B cell (primary cell): ENCODE measurements around the gene SH3D19. TPM values are rescaled to one million over a fixed set of nuclear protein-coding genes. Genes with fewer than 3 reads are reported as not detected.

Experiments used
- ATAC-seq: fragments of 200-7000 bp; cut with Tn5 transposase; one replicate; pipeline ENCODE4 v1.10.0; 2021; ENCODE audit warnings: low read depth, mild to moderate bottlenecking, moderate number of reproducible peaks, moderate library complexity
- CTCF ChIA-PET: fragments of 350-600 bp; sonication (Branson Sonifier 250); formaldehyde crosslinking; loops from one replicate; lab custom pipeline; 2021; ENCODE audit warnings: antibody characterized with exemption, inconsistent platforms; lab: Charles Lee
- POLR2A ChIA-PET: fragments of 350-600 bp; sonication (Branson Sonifier 250); formaldehyde crosslinking; loops from one replicate; lab custom pipeline; 2021; ENCODE audit warnings: antibody characterized with exemption; lab: Charles Lee
- DNase-seq: peaks from one replicate; pipeline ENCODE4 v3.0.0; 2013
- H2AFZ ChIP-seq: 2 replicates; pipeline ENCODE4 v1.6.1; 2012; ENCODE audit warnings: mild to moderate bottlenecking, low read depth, low read length; ENCODE audit not compliant: insufficient read depth, poor library complexity, severe bottlenecking
- H3K27ac ChIP-seq, 2 donors: 1 replicate in 1 of 2; 2 replicates in 1 of 2; pipeline ENCODE4 v1.5.1; 2012 to 2013; ENCODE audit warnings: low read length in 2 of 2, mild to moderate bottlenecking in 2 of 2, moderate library complexity in 1 of 2
- H3K27me3 ChIP-seq, 4 experiments: fragments of 200-600 bp in 1 of 4; sonication (generic) in 1 of 4; replicated peaks in 1 of 4; 1 replicate in 2 of 4; 2 replicates in 2 of 4; pipeline versions ENCODE4 v1.6.1 to v1.7.0; 2013 to 2016; ENCODE audit warnings: low read length in 3 of 4, mild to moderate bottlenecking in 2 of 4, mixed read lengths in 1 of 4, moderate library complexity in 1 of 4; ENCODE audit not compliant: insufficient read depth in 4 of 4, control insufficient read depth in 3 of 4; ENCODE audit errors: control extremely low read depth in 1 of 4
- H3K36me3 ChIP-seq, 2 experiments: replicated peaks in 1 of 2; 1 replicate in 1 of 2; 2 replicates in 1 of 2; pipeline versions ENCODE4 v1.6.1 to v1.7.1; 2013; ENCODE audit warnings: low read length in 1 of 2; ENCODE audit not compliant: insufficient read depth in 2 of 2, control insufficient read depth in 1 of 2; ENCODE audit errors: control extremely low read depth in 1 of 2, extremely low read depth in 1 of 2
- H3K4me1 ChIP-seq, 2 donors: fragments of 200-600 bp in 1 of 2; sonication (generic) in 1 of 2; 1 replicate in 1 of 2; 2 replicates in 1 of 2; pipeline versions ENCODE4 v1.5.1 to v1.6.1; 2013 to 2017; ENCODE audit warnings: low read length in 2 of 2; ENCODE audit not compliant: control insufficient read depth in 2 of 2, insufficient read depth in 2 of 2
- H3K4me2 ChIP-seq: replicated peaks from 2 replicates; pipeline ENCODE3; 2012; ENCODE audit warnings: mild to moderate bottlenecking, low read depth, low read length; ENCODE audit not compliant: poor library complexity, severe bottlenecking
- H3K4me3 ChIP-seq, 5 experiments: fragments of 200-600 bp in 1 of 5; sonication (generic) in 1 of 5; 1 replicate in 3 of 5; 2 replicates in 2 of 5; pipeline versions ENCODE4 v1.5.1 to v1.7.0; 2011 to 2016; ENCODE audit warnings: low read length in 4 of 5, mild to moderate bottlenecking in 4 of 5, low read depth in 2 of 5, control low read depth in 1 of 5, moderate library complexity in 1 of 5; ENCODE audit not compliant: insufficient read depth in 1 of 5; ENCODE audit errors: control extremely low read depth in 1 of 5, extremely low read depth in 1 of 5
- H3K79me2 ChIP-seq: fragments of 200-600 bp; sonication (generic); one replicate; pipeline ENCODE4 v1.6.0; 2016; ENCODE audit warnings: low read length; ENCODE audit not compliant: control insufficient read depth, insufficient read depth
- H3K9ac ChIP-seq: fragments of 200-600 bp; sonication (generic); 2 replicates; pipeline ENCODE4 v1.6.1; 2017; ENCODE audit warnings: mild to moderate bottlenecking, low read length, moderate library complexity
- H3K9me3 ChIP-seq, 3 donors: one replicate each; pipeline versions ENCODE4 v1.6.1 to v1.7.1; 2013; ENCODE audit warnings: low read length in 2 of 3; ENCODE audit not compliant: control insufficient read depth in 2 of 3, insufficient read depth in 1 of 3; ENCODE audit errors: control extremely low read depth in 1 of 3
- H4K20me1 ChIP-seq: 2 replicates; pipeline ENCODE4 v1.6.0; 2012; ENCODE audit warnings: mild to moderate bottlenecking, low read length; ENCODE audit not compliant: insufficient read depth, control insufficient read depth, poor library complexity, severe bottlenecking
- H3K27ac Mint-ChIP-seq: one replicate; pipeline ENCODE4 v1.8.0; 2021; ENCODE audit warnings: mixed read lengths
- H3K27me3 Mint-ChIP-seq: one replicate; pipeline ENCODE4 v1.8.0; 2021; ENCODE audit warnings: mixed read lengths
- H3K4me1 Mint-ChIP-seq: one replicate; pipeline ENCODE4 v1.8.0; 2021; ENCODE audit warnings: mixed read lengths
- H3K4me3 Mint-ChIP-seq: one replicate; pipeline ENCODE4 v1.8.0; 2021; ENCODE audit warnings: mixed read lengths
- H3K9me3 Mint-ChIP-seq: one replicate; pipeline ENCODE4 v1.8.0; 2022; ENCODE audit warnings: mixed read lengths; ENCODE audit not compliant: insufficient read depth
- CTCF ChIP-seq: fragments of 200-600 bp; IDR thresholded peaks from one replicate; pipeline ENCODE4 v1.8.0; 2022; ENCODE audit warnings: antibody characterized with exemption, mild to moderate bottlenecking
- EZH2 ChIP-seq: IDR thresholded peaks from 2 replicates; pipeline ENCODE4 v1.6.1; 2012; ENCODE audit warnings: borderline replicate concordance, low read depth, mild to moderate bottlenecking, moderate library complexity, low read length; ENCODE audit not compliant: insufficient read depth, poor library complexity, severe bottlenecking
- WGBS: methylation state at CpG from one replicate; pipeline ENCODE4 v1.1.5; 2013; ENCODE audit warnings: missing lambda C conversion rate; ENCODE audit not compliant: insufficient coverage; 5-methylcytosine and 5-hydroxymethylcytosine counted together
- intact Hi-C: fragments of 100-400 bp; cut with micrococcal nuclease; formaldehyde crosslinking; loops from one replicate; pipeline ENCODE4 v1.10.0; 2022
- polyA plus RNA-seq: library from polyadenylated mRNA; depleted of rRNA; stranded (reverse); fragments of >200 nt; gene quantifications from 2 replicates; pipeline ENCODE4 v1.2.3, GENCODE V29; 2012
- total RNA-seq, 2 donors: library from RNA; stranded (reverse); fragments of 120-200 nt in 1 of 2; gene quantifications; 1 replicate in 1 of 2; 2 replicates in 1 of 2; pipeline versions ENCODE4 v1.2.3 to v1.2.4, GENCODE V29; 2013 to 2022

Gene SH3D19
- total and polyA plus RNA-seq, 2 donors (not counting 1 experiment from before 2014, with no cell fraction given) = 0.01 TPM; not detected in 1

- Histone ChIP-seq H3K4me2 (no peak overlapping the region), H3K4me3 (no peak overlapping the region), H3K27me3 (peaks cover 0 to 2% (median 0%) of the 10 kb centered on the region in 4 experiments), H3K36me3 (no peaks in the 10 kb centered on the region), H3K9me3 (no peaks in the 10 kb centered on the region), H3K4me1 (no peaks in the 10 kb centered on the region), H4K20me1 (no peaks in the 10 kb centered on the region), H3K27ac (no peak overlapping the region), H2AFZ (no peak overlapping the region), H3K79me2 (no peaks in the 10 kb centered on the region), H3K9ac (no peak overlapping the region)
- DNase-seq (no peak), ATAC-seq (no peak)
- TF ChIP-seq CTCF = no peak
- TF ChIP-seq EZH2 = no peak
- ChIA-PET POLR2A (no interaction called here), CTCF (no interaction called here)
- Mint-ChIP-seq H3K27me3 (peaks cover 19% of the 10 kb centered on the region), H3K4me1 (no peaks in the 10 kb centered on the region), H3K4me3 (no peak overlapping the region), H3K9me3 (no peaks in the 10 kb centered on the region), H3K27ac (no peak overlapping the region)
- WGBS = 87% methylated on average over 3 of the region's 4 CpGs
- intact Hi-C loops = no loop called here
These were observed 29.8 kb upstream of the SH3D19 start for GRCh38 chr4:151355155-151355554.

- Histone ChIP-seq H3K4me3 (no peak overlapping the region), H3K4me2 (no peak overlapping the region), H4K20me1 (no peaks in the 10 kb centered on the region), H3K4me1 (no peaks in the 10 kb centered on the region), H3K36me3 (no peaks in the 10 kb centered on the region), H3K9me3 (no peaks in the 10 kb centered on the region), H3K27ac (no peak overlapping the region), H3K79me2 (no peaks in the 10 kb centered on the region), H2AFZ (no peak overlapping the region), H3K27me3 (peaks cover 0 to 5% (median 0%) of the 10 kb centered on the region in 4 experiments), H3K9ac (no peak overlapping the region)
- no peak for ATAC-seq
- Mint-ChIP-seq H3K27me3 (peaks cover 13% of the 10 kb centered on the region), H3K9me3 (no peaks in the 10 kb centered on the region), H3K4me3 (no peak overlapping the region), H3K27ac (no peak overlapping the region), H3K4me1 (no peaks in the 10 kb centered on the region)
- TF ChIP-seq EZH2 = no peak
- TF ChIP-seq CTCF = no peak
- ChIA-PET CTCF (no interaction called here), POLR2A (no interaction called here)
- intact Hi-C loops = no loop called here
- no peak for DNase-seq
- no CpG with 5 or more reads among the region's 9 CpGs for WGBS
These were observed 22.3 kb upstream of the SH3D19 start for GRCh38 chr4:151347490-151348235.
